ENCODE measurements around the gene PTPRN2. TPM values are rescaled to one million over a fixed set of nuclear protein-coding genes. Genes with fewer than 3 reads are reported as not detected.

The PTPRN2 gene
- total and polyA plus RNA-seq, 2 donors (not counting 1 experiment from before 2014, with no cell fraction given): 0.54 to 1.2 TPM

- H3K36me3 ChIP-seq (ENCODE audit: control insufficient read depth, insufficient read depth, low read length): no peaks in the 10 kb centered on the region
- H3K4me3 ChIP-seq (replicated peaks in 1 of 4; ENCODE audit: control extremely low read depth in 1 of 4, insufficient read depth in 1 of 4, low read depth in 3 of 4, low read length in 4 of 4): no peak overlapping the region
- H3K27me3 ChIP-seq (ENCODE audit: control insufficient read depth, insufficient read depth, low read length): no peaks in the 10 kb centered on the region
- H3K79me2 ChIP-seq (ENCODE audit: control insufficient read depth, insufficient read depth, low read length): no peaks in the 10 kb centered on the region
- no peak overlapping the region for H3K27ac ChIP-seq (ENCODE audit: insufficient read depth, low read length)
- no peaks in the 10 kb centered on the region for H3K4me1 ChIP-seq (ENCODE audit: control insufficient read depth, extremely low read depth, insufficient read depth, low read length)
- TF ChIP-seq, protein P1, sequence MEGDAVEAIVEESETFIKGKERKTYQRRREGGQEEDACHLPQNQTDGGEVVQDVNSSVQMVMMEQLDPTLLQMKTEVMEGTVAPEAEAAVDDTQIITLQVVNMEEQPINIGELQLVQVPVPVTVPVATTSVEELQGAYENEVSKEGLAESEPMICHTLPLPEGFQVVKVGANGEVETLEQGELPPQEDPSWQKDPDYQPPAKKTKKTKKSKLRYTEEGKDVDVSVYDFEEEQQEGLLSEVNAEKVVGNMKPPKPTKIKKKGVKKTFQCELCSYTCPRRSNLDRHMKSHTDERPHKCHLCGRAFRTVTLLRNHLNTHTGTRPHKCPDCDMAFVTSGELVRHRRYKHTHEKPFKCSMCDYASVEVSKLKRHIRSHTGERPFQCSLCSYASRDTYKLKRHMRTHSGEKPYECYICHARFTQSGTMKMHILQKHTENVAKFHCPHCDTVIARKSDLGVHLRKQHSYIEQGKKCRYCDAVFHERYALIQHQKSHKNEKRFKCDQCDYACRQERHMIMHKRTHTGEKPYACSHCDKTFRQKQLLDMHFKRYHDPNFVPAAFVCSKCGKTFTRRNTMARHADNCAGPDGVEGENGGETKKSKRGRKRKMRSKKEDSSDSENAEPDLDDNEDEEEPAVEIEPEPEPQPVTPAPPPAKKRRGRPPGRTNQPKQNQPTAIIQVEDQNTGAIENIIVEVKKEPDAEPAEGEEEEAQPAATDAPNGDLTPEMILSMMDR (conservative IDR thresholded peaks at IDR 0.05 in 1 of 2, IDR thresholded peaks at IDR 0.05 in 1 of 2; ENCODE audit: low read depth in 1 of 2, low read length in 2 of 2): no peak
- TF ChIP-seq EZH2 (IDR thresholded peaks at IDR 0.05; ENCODE audit: low read length, missing control alignments): no peak
- no peak overlapping the region for H3K9ac ChIP-seq (ENCODE audit: insufficient read depth, low read length)
- no peaks in the 10 kb centered on the region for H4K20me1 ChIP-seq (ENCODE audit: control insufficient read depth, extremely low read depth, insufficient read depth, low read length)
- H3K4me2 ChIP-seq (ENCODE audit: extremely low read depth, insufficient read depth, low read length): no peak overlapping the region
- H2AFZ ChIP-seq (ENCODE audit: low read length): no peak overlapping the region
- no peak for DNase-seq (ENCODE audit: low read depth in 2 of 2)
- no peaks in the 10 kb centered on the region for H3K9me3 ChIP-seq (ENCODE audit: control insufficient read depth, insufficient read depth, low read depth, low read length)
Measured at GRCh38 chr7:157549612-157550299, 1037.9 kb downstream of the PTPRN2 start.

- no peaks in the 10 kb centered on the region for H3K4me1 ChIP-seq (ENCODE audit: control insufficient read depth, extremely low read depth, insufficient read depth, low read length)
- DNase-seq (ENCODE audit: low read depth in 2 of 2): no peak
- H3K27me3 ChIP-seq (ENCODE audit: control insufficient read depth, insufficient read depth, low read length): no peaks in the 10 kb centered on the region
- no peak overlapping the region for H3K4me2 ChIP-seq (ENCODE audit: extremely low read depth, insufficient read depth, low read length)
- H3K9ac ChIP-seq (ENCODE audit: insufficient read depth, low read length): no peak overlapping the region
- H4K20me1 ChIP-seq (ENCODE audit: control insufficient read depth, extremely low read depth, insufficient read depth, low read length): no peaks in the 10 kb centered on the region
- TF ChIP-seq, protein P1 (conservative IDR thresholded peaks at IDR 0.05 in 1 of 2, IDR thresholded peaks at IDR 0.05 in 1 of 2; ENCODE audit: low read depth in 1 of 2, low read length in 2 of 2): no peak
- TF ChIP-seq EZH2 (IDR thresholded peaks at IDR 0.05; ENCODE audit: low read length, missing control alignments): no peak
- H3K79me2 ChIP-seq (ENCODE audit: control insufficient read depth, insufficient read depth, low read length): no peaks in the 10 kb centered on the region
- no peak overlapping the region for H2AFZ ChIP-seq (ENCODE audit: low read length)
- no peaks in the 10 kb centered on the region for H3K36me3 ChIP-seq (ENCODE audit: control insufficient read depth, insufficient read depth, low read length)
- H3K27ac ChIP-seq (ENCODE audit: insufficient read depth, low read length): no peak overlapping the region
- no peak overlapping the region for H3K4me3 ChIP-seq (replicated peaks in 1 of 4; ENCODE audit: control extremely low read depth in 1 of 4, insufficient read depth in 1 of 4, low read depth in 3 of 4, low read length in 4 of 4)
- H3K9me3 ChIP-seq (ENCODE audit: control insufficient read depth, insufficient read depth, low read depth, low read length): no peaks in the 10 kb centered on the region
Measured at GRCh38 chr7:157548691-157549303, 1038.8 kb downstream of the PTPRN2 start.

GRCh38 chr7:157547611-157548010 is 1040.0 kb downstream of the PTPRN2 start:
- Histone ChIP-seq H3K27me3 (ENCODE audit: control insufficient read depth, insufficient read depth, low read length) (no peaks in the 10 kb centered on the region), H3K4me2 (ENCODE audit: extremely low read depth, insufficient read depth, low read length) (no peak overlapping the region), H3K9me3 (ENCODE audit: control insufficient read depth, insufficient read depth, low read depth, low read length) (no peaks in the 10 kb centered on the region), H4K20me1 (ENCODE audit: control insufficient read depth, extremely low read depth, insufficient read depth, low read length) (no peaks in the 10 kb centered on the region), H3K9ac (ENCODE audit: insufficient read depth, low read length) (no peak overlapping the region), H2AFZ (ENCODE audit: low read length) (no peak overlapping the region), H3K79me2 (ENCODE audit: control insufficient read depth, insufficient read depth, low read length) (no peaks in the 10 kb centered on the region), H3K27ac (ENCODE audit: insufficient read depth, low read length) (no peak overlapping the region), H3K36me3 (ENCODE audit: control insufficient read depth, insufficient read depth, low read length) (no peaks in the 10 kb centered on the region), H3K4me1 (ENCODE audit: control insufficient read depth, extremely low read depth, insufficient read depth, low read length) (no peaks in the 10 kb centered on the region), H3K4me3 (replicated peaks in 1 of 4; ENCODE audit: control extremely low read depth in 1 of 4, insufficient read depth in 1 of 4, low read depth in 3 of 4, low read length in 4 of 4) (no peak overlapping the region)
- TF ChIP-seq, protein P1 (conservative IDR thresholded peaks at IDR 0.05 in 1 of 2, IDR thresholded peaks at IDR 0.05 in 1 of 2; ENCODE audit: low read depth in 1 of 2, low read length in 2 of 2): no peak
- no peak for TF ChIP-seq EZH2 (IDR thresholded peaks at IDR 0.05; ENCODE audit: low read length, missing control alignments)
- no peak for DNase-seq (ENCODE audit: low read depth in 2 of 2)

Data from fibroblast of lung (primary cell).